HepG2 (cell line): ENCODE measurements around the gene STX7. TPM values are rescaled to one million over a fixed set of nuclear protein-coding genes. Genes with fewer than 3 reads are reported as not detected.

Experiments
- AHDC1 ChIP-seq: sonication (generic); formaldehyde crosslinking; IDR thresholded peaks from 2 replicates; pipeline ENCODE4 v1.5.1; 2020; ENCODE audit warnings: mild to moderate bottlenecking, missing genetic modification reagents, borderline replicate concordance
- ARID4A ChIP-seq: sonication (generic); formaldehyde crosslinking; IDR thresholded peaks from 2 replicates; pipeline ENCODE4 v1.5.0; 2020; ENCODE audit warnings: mild to moderate bottlenecking, missing genetic modification reagents, borderline replicate concordance
- RAD21 ChIP-seq: fragments of 450-650 bp; formaldehyde crosslinking; IDR thresholded peaks from 2 replicates; pipeline ENCODE4 v1.5.0; 2020; ENCODE audit warnings: mild to moderate bottlenecking
- RARA ChIP-seq: IDR thresholded peaks from 2 replicates; pipeline ENCODE4 v1.6.1; 2016; ENCODE audit warnings: missing genetic modification reagents, missing compliant biosample characterization
- SNRNP70 ChIP-seq: fragments of 200-400 bp; formaldehyde crosslinking; IDR thresholded peaks from 2 replicates; pipeline ENCODE4 v1.6.1; 2017; ENCODE audit warnings: mild to moderate bottlenecking, low read depth, low read length, moderate library complexity
- TFDP2 ChIP-seq: sonication (generic); formaldehyde crosslinking; IDR thresholded peaks from 2 replicates; pipeline ENCODE4 v1.4.0; 2020; ENCODE audit warnings: missing genetic modification reagents
- polyA plus RNA-seq, 8 experiments: library from polyadenylated mRNA; depleted of rRNA in 3 of 8; stranded (reverse) in 7 of 8; unstranded in 1 of 8; fragments of >200 nt; fragmentation: Illumina TruSeq in 4 of 8; extraction: Trizol in 4 of 8; gene quantifications; 2 replicates each; pipeline versions ENCODE4 v1.2.1 to v1.2.3, GENCODE V29; 2011 to 2016; ENCODE audit warnings: low read depth in 4 of 8, missing spikeins in 1 of 8, mixed read lengths in 1 of 8; ENCODE audit not compliant: insufficient read depth in 1 of 8
- total RNA-seq, 5 experiments: library from RNA; depleted of rRNA; stranded (reverse); fragments of >200 nt; fragmentation: Illumina TruSeq; extraction: Trizol; gene quantifications; 2 replicates each; pipeline ENCODE4 v1.2.3, GENCODE V29; 2016; ENCODE audit warnings: low read depth in 1 of 5
- TF ChIP-seq, protein P1 (sequence below): sonication (generic); formaldehyde crosslinking; conservative IDR thresholded peaks from 2 replicates; pipeline ENCODE4 v1.8.0; 2022; ENCODE audit warnings: mild to moderate bottlenecking, moderate library complexity, missing genetic modification reagents
- TF ChIP-seq, protein P2 (sequence below), 2 experiments: fragments of 450-650 bp in 1 of 2; sonication (generic) in 1 of 2; formaldehyde crosslinking; IDR thresholded peaks; 2 replicates each; pipeline versions ENCODE4 v1.5.0 to v1.8.0; 2020 to 2022; ENCODE audit warnings: mild to moderate bottlenecking in 1 of 2, missing genetic modification reagents in 1 of 2

The STX7 gene
- total and polyA plus RNA-seq, 2 of the 13 experiments (the other 11 are each of a cell fraction or from before 2014, with no cell fraction given) = 28.0 to 34.7 TPM

DNA sequence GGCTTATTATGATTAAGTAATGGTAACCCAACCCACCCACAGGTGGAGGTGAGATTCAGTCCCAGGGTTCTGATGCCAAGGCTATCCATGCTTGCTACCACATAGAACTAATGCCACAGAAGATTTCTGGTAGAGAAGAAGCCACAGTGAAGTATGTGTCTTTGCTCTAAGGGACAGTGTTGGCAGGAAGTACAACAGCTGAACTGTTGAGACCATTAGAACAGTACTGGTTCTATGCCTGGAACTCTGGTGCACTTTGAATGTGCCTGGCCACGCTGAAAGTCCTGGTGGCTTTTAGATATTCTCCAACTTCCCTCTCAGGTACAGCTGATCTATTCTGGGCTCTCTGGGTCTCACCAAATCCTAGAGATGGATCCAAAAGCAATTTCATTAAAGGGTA is 7.8 kb downstream of the STX7 start (continued):
- TF ChIP-seq TFDP2 (CRISPR knock-in tag) (no peak), ARID4A (CRISPR knock-in tag) (no peak), RARA (CRISPR knock-in tag) (no peak), SNRNP70 (no peak), AHDC1 (CRISPR knock-in tag) (no peak), RAD21 (CRISPR knock-in tag) (no peak)
- TF ChIP-seq, protein P1, sequence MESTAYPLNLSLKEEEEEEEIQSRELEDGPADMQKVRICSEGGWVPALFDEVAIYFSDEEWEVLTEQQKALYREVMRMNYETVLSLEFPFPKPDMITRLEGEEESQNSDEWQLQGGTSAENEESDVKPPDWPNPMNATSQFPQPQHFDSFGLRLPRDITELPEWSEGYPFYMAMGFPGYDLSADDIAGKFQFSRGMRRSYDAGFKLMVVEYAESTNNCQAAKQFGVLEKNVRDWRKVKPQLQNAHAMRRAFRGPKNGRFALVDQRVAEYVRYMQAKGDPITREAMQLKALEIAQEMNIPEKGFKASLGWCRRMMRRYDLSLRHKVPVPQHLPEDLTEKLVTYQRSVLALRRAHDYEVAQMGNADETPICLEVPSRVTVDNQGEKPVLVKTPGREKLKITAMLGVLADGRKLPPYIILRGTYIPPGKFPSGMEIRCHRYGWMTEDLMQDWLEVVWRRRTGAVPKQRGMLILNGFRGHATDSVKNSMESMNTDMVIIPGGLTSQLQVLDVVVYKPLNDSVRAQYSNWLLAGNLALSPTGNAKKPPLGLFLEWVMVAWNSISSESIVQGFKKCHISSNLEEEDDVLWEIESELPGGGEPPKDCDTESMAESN (CRISPR knock-in tag) = no peak
- TF ChIP-seq, protein P2, sequence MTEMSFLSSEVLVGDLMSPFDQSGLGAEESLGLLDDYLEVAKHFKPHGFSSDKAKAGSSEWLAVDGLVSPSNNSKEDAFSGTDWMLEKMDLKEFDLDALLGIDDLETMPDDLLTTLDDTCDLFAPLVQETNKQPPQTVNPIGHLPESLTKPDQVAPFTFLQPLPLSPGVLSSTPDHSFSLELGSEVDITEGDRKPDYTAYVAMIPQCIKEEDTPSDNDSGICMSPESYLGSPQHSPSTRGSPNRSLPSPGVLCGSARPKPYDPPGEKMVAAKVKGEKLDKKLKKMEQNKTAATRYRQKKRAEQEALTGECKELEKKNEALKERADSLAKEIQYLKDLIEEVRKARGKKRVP (CRISPR knock-in tag; IDR thresholded peaks at IDR 0.05) = no peak
